ENCODE results near the gene ANKLE1. TPM values are rescaled to one million over a fixed set of nuclear protein-coding genes. Genes with fewer than 3 reads are reported as not detected.

Gene ANKLE1
- total RNA-seq, 1 donor from 2014 or later = 3.6 TPM

GRCh38 chr19:17319473-17320238, 38.0 kb downstream of the ANKLE1 start:
- Mint-ChIP-seq H3K36me3 (peaks cover 17% of the 10 kb centered on the region), H3K4me3 (no peak overlapping the region), H3K27me3 (ENCODE audit: low read depth) (no peaks in the 10 kb centered on the region), H3K4me1 (no peaks in the 10 kb centered on the region), H3K9me3 (no peaks in the 10 kb centered on the region), H3K27ac (no peak overlapping the region)
- no peak for DNase-seq (ENCODE audit: low spot score in 2 of 2, unreplicated experiment in 2 of 2)
- no peak for TF ChIP-seq CTCF (IDR thresholded peaks at IDR 0.05; ENCODE audit: unreplicated experiment)

- H3K36me3 Mint-ChIP-seq = peaks cover 16% of the 10 kb centered on the region
- H3K4me3 Mint-ChIP-seq = no peak overlapping the region
- no peaks in the 10 kb centered on the region for H3K4me1 Mint-ChIP-seq
- H3K27ac Mint-ChIP-seq = no peak overlapping the region
- no peaks in the 10 kb centered on the region for H3K9me3 Mint-ChIP-seq
- no peak for TF ChIP-seq CTCF (IDR thresholded peaks at IDR 0.05; ENCODE audit: unreplicated experiment)
- H3K27me3 Mint-ChIP-seq (ENCODE audit: low read depth) = no peaks in the 10 kb centered on the region
- DNase-seq (ENCODE audit: low spot score in 2 of 2, unreplicated experiment in 2 of 2) = no peak
Observed at GRCh38 chr19:17320435-17320834, 38.7 kb downstream of the ANKLE1 start.

GRCh38 chr19:17321655-17322489, 40.2 kb downstream of the ANKLE1 start:
- H3K9me3 Mint-ChIP-seq = no peaks in the 10 kb centered on the region
- no peaks in the 10 kb centered on the region for H3K27me3 Mint-ChIP-seq (ENCODE audit: low read depth)
- no peak for DNase-seq (ENCODE audit: low spot score in 2 of 2, unreplicated experiment in 2 of 2)
- no peak overlapping the region for H3K4me3 Mint-ChIP-seq
- H3K27ac Mint-ChIP-seq = peak overlapping the region; percentile 67
- H3K36me3 Mint-ChIP-seq = peaks cover 7% of the 10 kb centered on the region
- peaks cover 5% of the 10 kb centered on the region for H3K4me1 Mint-ChIP-seq
- no peak for TF ChIP-seq CTCF (IDR thresholded peaks at IDR 0.05; ENCODE audit: unreplicated experiment)

- H3K4me3 Mint-ChIP-seq = no peak overlapping the region
- H3K27me3 Mint-ChIP-seq (ENCODE audit: low read depth) = peaks cover 3% of the 10 kb centered on the region
- DNase-seq (ENCODE audit: low spot score in 2 of 2, unreplicated experiment in 2 of 2) = no peak
- H3K27ac Mint-ChIP-seq = peak overlapping the region; percentile 67
- peaks cover 6% of the 10 kb centered on the region for H3K36me3 Mint-ChIP-seq
- peaks cover 10% of the 10 kb centered on the region for H3K4me1 Mint-ChIP-seq
- TF ChIP-seq CTCF (IDR thresholded peaks at IDR 0.05; ENCODE audit: unreplicated experiment) = no peak
- H3K9me3 Mint-ChIP-seq = no peaks in the 10 kb centered on the region
Observed at GRCh38 chr19:17322854-17323253, 41.2 kb downstream of the ANKLE1 start.

GRCh38 chr19:17323300-17323963, 41.7 kb downstream of the ANKLE1 start:
- Mint-ChIP-seq H3K4me3 (no peak overlapping the region), H3K27me3 (ENCODE audit: low read depth) (peaks cover 3% of the 10 kb centered on the region), H3K4me1 (peaks cover 11% of the 10 kb centered on the region), H3K27ac (no peak overlapping the region), H3K36me3 (peaks cover 5% of the 10 kb centered on the region), H3K9me3 (no peaks in the 10 kb centered on the region)
- no peak for TF ChIP-seq CTCF (IDR thresholded peaks at IDR 0.05; ENCODE audit: unreplicated experiment)
- no peak for DNase-seq (ENCODE audit: low spot score in 2 of 2, unreplicated experiment in 2 of 2)
